ENCODE results near the gene HYAL1.

DNA sequence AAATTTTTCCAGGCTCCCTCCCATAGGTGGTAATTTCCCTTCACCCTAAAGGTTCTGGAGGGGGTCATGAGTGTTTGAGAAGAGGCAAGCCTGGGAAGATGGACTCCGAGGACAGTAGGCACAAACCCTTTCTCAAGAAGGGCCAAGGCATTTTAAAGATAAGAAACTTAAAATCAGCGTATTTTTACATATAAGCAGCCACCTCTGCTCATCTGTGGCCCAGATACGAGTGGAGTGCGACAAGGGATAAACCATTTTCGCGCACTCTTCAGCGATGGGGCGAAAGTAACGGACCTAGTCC, 36.7 kb upstream of the HYAL1 start:
- TF ChIP-seq POLR2A (IDR thresholded peaks at IDR 0.05; ENCODE audit: low read depth, low read length): no peak
- TF ChIP-seq POLR2AphosphoS5 (IDR thresholded peaks at IDR 0.05; ENCODE audit: low read depth, low read length): no peak
- TF ChIP-seq SPI1 (IDR thresholded peaks at IDR 0.05; ENCODE audit: low read depth, low read length): no peak
- no peak for TF ChIP-seq TAF1 (IDR thresholded peaks at IDR 0.05; ENCODE audit: low read depth, low read length)
